SK-N-SH treated with all-trans-retinoic acid at 6 μM for 48 hours (cell line): Measurements from ENCODE around the gene SIDT1.

Experiments used
- ATAC-seq: fragments of 200-7000 bp; cut with Tn5 transposase; 3 replicates; pipeline ENCODE4 v1.9.1; 2020; ENCODE audit warnings: mild to moderate bottlenecking, moderate library complexity
- ARNTL ChIP-seq: fragments of 450-650 bp; formaldehyde crosslinking; IDR thresholded peaks from 2 replicates; pipeline ENCODE4 v1.5.0; 2020; ENCODE audit warnings: low read depth, mild to moderate bottlenecking, moderate library complexity, borderline replicate concordance
- BACH2 ChIP-seq: fragments of 250-450 bp; sonication (Bioruptor Pico); IDR thresholded peaks from 2 replicates; pipeline ENCODE4 v1.9.0; 2021; ENCODE audit warnings: mild to moderate bottlenecking, borderline replicate concordance
- CREB5 ChIP-seq: fragments of 250-450 bp; sonication (Bioruptor Pico); IDR thresholded peaks from 2 replicates; pipeline ENCODE4 v1.5.1; 2020; ENCODE audit warnings: low read depth, mild to moderate bottlenecking, moderate library complexity
- CSDC2 ChIP-seq: fragments of 250-450 bp; sonication (Bioruptor Pico); IDR thresholded peaks from 2 replicates; pipeline ENCODE4 v1.5.0; 2020; ENCODE audit warnings: mild to moderate bottlenecking, moderate library complexity
- CSRNP3 ChIP-seq: fragments of 250-450 bp; sonication (Bioruptor Pico); IDR thresholded peaks from 2 replicates; pipeline ENCODE4 v1.5.1; 2021; ENCODE audit warnings: mild to moderate bottlenecking, moderate library complexity
- ESRRG ChIP-seq: fragments of 250-450 bp; sonication (Bioruptor Pico); IDR thresholded peaks from 2 replicates; pipeline ENCODE4 v1.6.1; 2021; ENCODE audit warnings: mild to moderate bottlenecking
- GLIS3 ChIP-seq: fragments of 250-450 bp; sonication (Bioruptor Pico); IDR thresholded peaks from 2 replicates; pipeline ENCODE4 v1.5.0; 2020; ENCODE audit warnings: mild to moderate bottlenecking, moderate library complexity
- ISL1 ChIP-seq: fragments of 250-450 bp; sonication (Bioruptor Pico); IDR thresholded peaks from 2 replicates; pipeline ENCODE4 v2.1.2; 2022; ENCODE audit warnings: mild to moderate bottlenecking, moderate library complexity
- OSR1 ChIP-seq: fragments of 250-450 bp; sonication (Bioruptor Pico); IDR thresholded peaks from 2 replicates; pipeline ENCODE4 v1.8.0; 2022; ENCODE audit warnings: moderate library complexity, mild to moderate bottlenecking, inconsistent platforms
- PATZ1 ChIP-seq: fragments of 250-450 bp; sonication (Bioruptor Pico); IDR thresholded peaks from 2 replicates; pipeline ENCODE4 v1.8.0; 2020; ENCODE audit warnings: mild to moderate bottlenecking, moderate library complexity, borderline replicate concordance
- POU6F1 ChIP-seq: fragments of 250-450 bp; sonication (Bioruptor Pico); IDR thresholded peaks from 2 replicates; pipeline ENCODE4 v1.8.0; 2021; ENCODE audit warnings: low read depth, mild to moderate bottlenecking, moderate library complexity, borderline replicate concordance
- PPARA ChIP-seq: fragments of 250-450 bp; sonication (Bioruptor Pico); IDR thresholded peaks from 2 replicates; pipeline ENCODE4 v1.5.0; 2020; ENCODE audit warnings: mild to moderate bottlenecking, borderline replicate concordance
- RARB ChIP-seq: fragments of 250-450 bp; sonication (Bioruptor Pico); IDR thresholded peaks from 2 replicates; pipeline ENCODE4 v1.8.0; 2021; ENCODE audit warnings: mild to moderate bottlenecking, moderate library complexity
- SNAI2 ChIP-seq: fragments of 250-450 bp; sonication (Bioruptor Pico); IDR thresholded peaks from 2 replicates; pipeline ENCODE4 v1.5.0; 2020; ENCODE audit warnings: mild to moderate bottlenecking, moderate library complexity
- TCF4 ChIP-seq: fragments of 250-450 bp; sonication (Bioruptor Pico); IDR thresholded peaks from 2 replicates; pipeline ENCODE4 v1.8.0; 2021; ENCODE audit warnings: mild to moderate bottlenecking, moderate library complexity, borderline replicate concordance
- TOX ChIP-seq: fragments of 250-450 bp; sonication (Bioruptor Pico); IDR thresholded peaks from 2 replicates; pipeline ENCODE4 v1.8.0; 2021; ENCODE audit warnings: mild to moderate bottlenecking, moderate library complexity, borderline replicate concordance
- TSHZ2 ChIP-seq: fragments of 250-450 bp; sonication (Bioruptor Pico); IDR thresholded peaks from 2 replicates; pipeline ENCODE4 v1.5.0; 2020; ENCODE audit warnings: mild to moderate bottlenecking, moderate library complexity
- ZC3H10 ChIP-seq: fragments of 250-450 bp; sonication (Bioruptor Pico); IDR thresholded peaks from 2 replicates; pipeline ENCODE4 v1.5.1; 2021; ENCODE audit warnings: mild to moderate bottlenecking, moderate library complexity
- ZFP3 ChIP-seq: fragments of 250-450 bp; sonication (Bioruptor Pico); IDR thresholded peaks from 2 replicates; pipeline ENCODE4 v1.5.0; 2020; ENCODE audit warnings: mild to moderate bottlenecking, moderate library complexity
- ZNF565 ChIP-seq: fragments of 450-650 bp; formaldehyde crosslinking; conservative IDR thresholded peaks from 2 replicates; pipeline ENCODE4 v1.5.0; 2020; ENCODE audit warnings: low read depth, mild to moderate bottlenecking, moderate library complexity
- ZNF70 ChIP-seq: fragments of 450-650 bp; formaldehyde crosslinking; IDR thresholded peaks from 2 replicates; pipeline ENCODE4 v1.5.0; 2020; ENCODE audit warnings: mild to moderate bottlenecking, moderate library complexity
- ZNF8 ChIP-seq: fragments of 450-650 bp; formaldehyde crosslinking; IDR thresholded peaks from 2 replicates; pipeline ENCODE4 v1.5.0; 2020; ENCODE audit warnings: mild to moderate bottlenecking, moderate library complexity

Gene SIDT1

GRCh38 chr3:113626503-113627371 lies 94.4 kb downstream of the SIDT1 start:
- TF ChIP-seq ARNTL (CRISPR knock-in tag) (no peak), PPARA (CRISPR knock-in tag) (no peak), ZNF8 (CRISPR knock-in tag) (no peak), OSR1 (CRISPR knock-in tag) (no peak), ZC3H10 (CRISPR knock-in tag) (no peak), ZNF565 (no peak), GLIS3 (CRISPR knock-in tag) (no peak), BACH2 (CRISPR knock-in tag) (no peak), ZFP3 (CRISPR knock-in tag) (no peak), RARB (CRISPR knock-in tag) (no peak), CREB5 (CRISPR knock-in tag) (no peak), PATZ1 (no peak)
- peak; percentile 97 for ATAC-seq

- ATAC-seq: no peak
- TF ChIP-seq CSDC2 (CRISPR knock-in tag) (no peak), TCF4 (CRISPR knock-in tag) (no peak), RARB (CRISPR knock-in tag) (no peak), POU6F1 (CRISPR knock-in tag) (no peak), ZNF70 (CRISPR knock-in tag) (no peak), ISL1 (CRISPR knock-in tag) (no peak), ZFP3 (CRISPR knock-in tag) (no peak), BACH2 (CRISPR knock-in tag) (no peak), TSHZ2 (no peak), OSR1 (CRISPR knock-in tag) (no peak), ESRRG (CRISPR knock-in tag) (no peak), ARNTL (CRISPR knock-in tag) (no peak), PATZ1 (no peak), SNAI2 (no peak), CSRNP3 (no peak), TOX (CRISPR knock-in tag) (no peak), ZNF565 (no peak), GLIS3 (CRISPR knock-in tag) (no peak)
These were observed 96.0 kb downstream of the SIDT1 start for GRCh38 chr3:113628316-113628715.
